Mesodermal cell (in vitro differentiated cells): Measurements from ENCODE around the gene TTC22. TPM values are rescaled to one million over a fixed set of nuclear protein-coding genes. Genes with fewer than 3 reads are reported as not detected.

Source experiments
- H3K27ac ChIP-seq: 2 replicates; pipeline ENCODE4 v1.7.0; 2013; ENCODE audit warnings: mild to moderate bottlenecking, low read depth, low read length, moderate library complexity; ENCODE audit not compliant: severe bottlenecking
- H3K36me3 ChIP-seq: 2 replicates; pipeline ENCODE4 v1.7.1; 2013; ENCODE audit warnings: mild to moderate bottlenecking, low read length, moderate library complexity; ENCODE audit not compliant: control insufficient read depth, insufficient read depth
- H3K4me1 ChIP-seq: one replicate; pipeline ENCODE4 v1.7.1; 2013; ENCODE audit warnings: mild to moderate bottlenecking, low read length; ENCODE audit not compliant: insufficient read depth, control insufficient read depth, poor library complexity, severe bottlenecking
- H3K4me3 ChIP-seq: 2 replicates; pipeline ENCODE4 v1.7.0; 2013; ENCODE audit warnings: low read length, control low read depth, mild to moderate bottlenecking; ENCODE audit not compliant: insufficient read depth, poor library complexity, severe bottlenecking; ENCODE audit errors: extremely low read depth
- H3K9me3 ChIP-seq: 2 replicates; pipeline ENCODE4 v1.7.1; 2013; ENCODE audit warnings: mild to moderate bottlenecking, low read length, moderate library complexity; ENCODE audit not compliant: control insufficient read depth
- WGBS, 2 experiments: methylation state at CpG; one replicate each; pipeline ENCODE4 v1.1.5; 2013; ENCODE audit warnings: missing lambda C conversion rate in 2 of 2; ENCODE audit not compliant: insufficient coverage in 2 of 2; 5-methylcytosine and 5-hydroxymethylcytosine counted together
- polyA plus RNA-seq, 2 experiments: library from polyadenylated mRNA; stranded (reverse); fragments of 50-300 nt; gene quantifications; one replicate each; pipeline ENCODE4 v1.2.3, GENCODE V29; 2013

The TTC22 gene
- not detected for polyA plus RNA-seq (2013, experiment 1 of 2)
- not detected for polyA plus RNA-seq (2013, experiment 2 of 2)

GRCh38 chr1:54800899-54801759 lies at the start of gene TTC22:
TSS of gene TTC22 (minus strand) at chr1:54801323. CDS start at chr1:54801163, 160 bp downstream.
- 68 to 74% methylated on average over 52 to 58 of the region's 58 CpGs for WGBS, 2 experiments
- no peaks in the 10 kb centered on the region for H3K4me1 ChIP-seq
- no peak within 1 kb of the TSS for H3K4me3 ChIP-seq
- H3K36me3 ChIP-seq = no peaks in the 10 kb centered on the region
- H3K9me3 ChIP-seq = no peaks in the 10 kb centered on the region
- H3K27ac ChIP-seq = no peak within 1 kb of the TSS

- H3K9me3 ChIP-seq = no peaks in the 10 kb centered on the region
- H3K4me1 ChIP-seq = no peaks in the 10 kb centered on the region
- H3K4me3 ChIP-seq = no peak overlapping the region
- 95 to 99% methylated on average over 7 to 9 of the region's 9 CpGs for WGBS, 2 experiments
- no peak overlapping the region for H3K27ac ChIP-seq
- H3K36me3 ChIP-seq = peaks cover 86% of the 10 kb centered on the region
Observed at GRCh38 chr1:54850737-54851136, 49.6 kb upstream of the TTC22 start.

GRCh38 chr1:54850069-54850730 lies 49.1 kb upstream of the TTC22 start:
- no peaks in the 10 kb centered on the region for H3K9me3 ChIP-seq
- H3K4me1 ChIP-seq = no peaks in the 10 kb centered on the region
- 100% methylated on average over 2 of the region's 5 CpGs; no CpG with 5 or more reads in 1 of the 2 experiments for WGBS, 2 experiments
- H3K27ac ChIP-seq = no peak overlapping the region
- H3K36me3 ChIP-seq = peaks cover 81% of the 10 kb centered on the region
- no peak overlapping the region for H3K4me3 ChIP-seq

- no peak overlapping the region for H3K4me3 ChIP-seq
- 88 to 95% methylated on average over 4 to 5 of the region's 6 CpGs for WGBS, 2 experiments
- H3K9me3 ChIP-seq = no peaks in the 10 kb centered on the region
- H3K27ac ChIP-seq = no peak overlapping the region
- H3K4me1 ChIP-seq = no peaks in the 10 kb centered on the region
- H3K36me3 ChIP-seq = peaks cover 75% of the 10 kb centered on the region
Observed at GRCh38 chr1:54849219-54850068, 48.3 kb upstream of the TTC22 start.

- WGBS, 2 experiments = 96 to 97% methylated on average over 5 to 6 of the region's 7 CpGs
- Histone ChIP-seq H3K4me1 (no peaks in the 10 kb centered on the region), H3K9me3 (no peaks in the 10 kb centered on the region), H3K27ac (no peak overlapping the region), H3K4me3 (no peak overlapping the region), H3K36me3 (peaks cover 64% of the 10 kb centered on the region)
Observed at GRCh38 chr1:54848134-54848948, 47.2 kb upstream of the TTC22 start.

GRCh38 chr1:54846716-54847284 lies 45.7 kb upstream of the TTC22 start:
- no peak overlapping the region for H3K4me3 ChIP-seq
- H3K27ac ChIP-seq = no peak overlapping the region
- H3K36me3 ChIP-seq = peaks cover 49% of the 10 kb centered on the region
- 95 to 100% methylated on average over 7 to 9 of the region's 9 CpGs for WGBS, 2 experiments
- no peaks in the 10 kb centered on the region for H3K9me3 ChIP-seq
- no peaks in the 10 kb centered on the region for H3K4me1 ChIP-seq

- H3K27ac ChIP-seq = no peak overlapping the region
- H3K9me3 ChIP-seq = no peaks in the 10 kb centered on the region
- H3K4me1 ChIP-seq = no peaks in the 10 kb centered on the region
- peaks cover 44% of the 10 kb centered on the region for H3K36me3 ChIP-seq
- H3K4me3 ChIP-seq = no peak overlapping the region
- 100% methylated on average over 3 of the region's 3 CpGs for WGBS, 2 experiments
Observed at GRCh38 chr1:54846301-54846700, 45.2 kb upstream of the TTC22 start.

- no peaks in the 10 kb centered on the region for H3K9me3 ChIP-seq
- H3K36me3 ChIP-seq = peaks cover 38% of the 10 kb centered on the region
- no peaks in the 10 kb centered on the region for H3K4me1 ChIP-seq
- H3K4me3 ChIP-seq = no peak overlapping the region
- no peak overlapping the region for H3K27ac ChIP-seq
- WGBS, 2 experiments = 93 to 98% methylated on average over 2 to 3 of the region's 5 CpGs
Observed at GRCh38 chr1:54845772-54846171, 44.6 kb upstream of the TTC22 start.

- no peaks in the 10 kb centered on the region for H3K9me3 ChIP-seq
- H3K36me3 ChIP-seq = peaks cover 26% of the 10 kb centered on the region
- H3K4me1 ChIP-seq = no peaks in the 10 kb centered on the region
- no peak overlapping the region for H3K27ac ChIP-seq
- no peak overlapping the region for H3K4me3 ChIP-seq
- WGBS, 2 experiments = 83 to 96% methylated on average over 1 to 2 of the region's 3 CpGs
Observed at GRCh38 chr1:54844564-54844963, 43.4 kb upstream of the TTC22 start.
